Prostate gland (tissue), 2 donors: ENCODE measurements around the gene USP10.

Source experiments
- CTCF ChIP-seq, 4 experiments: fragments of 200-600 bp in 2 of 4; fragments of 450-650 bp in 2 of 4; sonication (generic) in 2 of 4; IDR thresholded peaks; 1 replicate in 3 of 4; 2 replicates in 1 of 4; pipeline ENCODE4 v1.5.1; 2016 to 2019; ENCODE audit warnings: antibody characterized with exemption in 4 of 4, mild to moderate bottlenecking in 2 of 4, moderate library complexity in 2 of 4
- POLR2A ChIP-seq: fragments of 450-650 bp; IDR thresholded peaks from one replicate; pipeline ENCODE4 v1.6.1; 2016; ENCODE audit warnings: antibody characterized with exemption, mild to moderate bottlenecking

- no peak for TF ChIP-seq POLR2A
- no peak for TF ChIP-seq CTCF (IDR thresholded peaks at IDR 0.05)
These were observed 127.4 kb downstream of the USP10 start for GRCh38 chr16:84827131-84827574.
